Natural killer cell (primary cell): ENCODE measurements around the gene PRKN. TPM values are rescaled to one million over a fixed set of nuclear protein-coding genes. Genes with fewer than 3 reads are reported as not detected.
"Not testable (repeated sequence)": the region's sequence is repeated elsewhere in the genome, so short reads cannot be mapped to it uniquely, and the experiment has no call there.

Source experiments
- ATAC-seq, 3 donors: fragments of 150-1000 bp in 2 of 3; fragments of 200-7000 bp in 1 of 3; cut with Tn5 transposase; 1 replicate in 1 of 3; 2 replicates in 2 of 3; pipeline ENCODE4 v1.10.0; 2021; ENCODE audit warnings: mild to moderate bottlenecking in 2 of 3, moderate library complexity in 2 of 3
- DNase-seq, 2 donors: peaks; one replicate each; pipeline versions ENCODE4 v3.0.0 to v3.0.0-alpha.2; 2013 to 2021; ENCODE audit warnings: mixed read lengths in 1 of 2
- H3K27ac ChIP-seq: one replicate; pipeline ENCODE4 v1.5.1; 2013; ENCODE audit warnings: mild to moderate bottlenecking, low read length
- H3K27me3 ChIP-seq: one replicate; pipeline ENCODE4 v1.6.1; 2013; ENCODE audit warnings: low read length; ENCODE audit not compliant: control insufficient read depth, insufficient read depth
- H3K36me3 ChIP-seq: one replicate; pipeline ENCODE4 v1.6.1; 2013; ENCODE audit warnings: low read length; ENCODE audit not compliant: control insufficient read depth, insufficient read depth
- H3K4me1 ChIP-seq: one replicate; pipeline ENCODE4 v1.6.1; 2013; ENCODE audit warnings: low read length; ENCODE audit not compliant: control insufficient read depth, insufficient read depth
- H3K4me3 ChIP-seq: one replicate; pipeline ENCODE4 v1.5.1; 2013; ENCODE audit warnings: low read length
- H3K9me3 ChIP-seq: one replicate; pipeline ENCODE4 v1.6.1; 2013; ENCODE audit warnings: low read length; ENCODE audit not compliant: control insufficient read depth, insufficient read depth
- H3K27ac Mint-ChIP-seq, 2 donors: one replicate each; pipeline ENCODE4 v1.8.0; 2022; ENCODE audit warnings: mild to moderate bottlenecking in 2 of 2, mixed read lengths in 2 of 2, moderate library complexity in 1 of 2
- H3K27me3 Mint-ChIP-seq, 2 donors: one replicate each; pipeline ENCODE4 v1.8.0; 2022; ENCODE audit warnings: low read depth in 2 of 2, mixed read lengths in 2 of 2
- H3K36me3 Mint-ChIP-seq: one replicate; pipeline ENCODE4 v1.8.0; 2022; ENCODE audit warnings: mixed read lengths
- H3K4me1 Mint-ChIP-seq, 2 donors: one replicate each; pipeline ENCODE4 v1.8.0; 2022; ENCODE audit warnings: mixed read lengths in 2 of 2
- H3K4me3 Mint-ChIP-seq: one replicate; pipeline ENCODE4 v1.8.0; 2022; ENCODE audit warnings: mild to moderate bottlenecking, moderate library complexity, mixed read lengths
- H3K9me3 Mint-ChIP-seq, 2 donors: one replicate each; pipeline ENCODE4 v1.8.0; 2022; ENCODE audit warnings: mixed read lengths in 2 of 2
- WGBS: methylation state at CpG from one replicate; pipeline ENCODE4 v1.1.7; 2013; ENCODE audit warnings: missing lambda C conversion rate; ENCODE audit not compliant: insufficient coverage; 5-methylcytosine and 5-hydroxymethylcytosine counted together
- intact Hi-C: fragments of 100-400 bp; cut with micrococcal nuclease; formaldehyde crosslinking; loops from one replicate; pipeline ENCODE4 v1.14.2; 2022
- total RNA-seq, 4 donors: library from RNA; stranded (reverse); fragments of 120-200 nt in 1 of 4; gene quantifications; one replicate each; pipeline versions ENCODE4 v1.2.3 to v1.2.4, GENCODE V29; 2013 to 2022
- TF ChIP-seq, protein P1 (sequence below): fragments of 200-600 bp; IDR thresholded peaks from one replicate; pipeline ENCODE4 v1.8.0; 2022; ENCODE audit warnings: antibody characterized with exemption

Gene PRKN
- total RNA-seq, 3 donors from 2014 or later (not counting 1 experiment from before 2014, with no cell fraction given): 1.4 to 1.9 (median 1.9) TPM

DNA sequence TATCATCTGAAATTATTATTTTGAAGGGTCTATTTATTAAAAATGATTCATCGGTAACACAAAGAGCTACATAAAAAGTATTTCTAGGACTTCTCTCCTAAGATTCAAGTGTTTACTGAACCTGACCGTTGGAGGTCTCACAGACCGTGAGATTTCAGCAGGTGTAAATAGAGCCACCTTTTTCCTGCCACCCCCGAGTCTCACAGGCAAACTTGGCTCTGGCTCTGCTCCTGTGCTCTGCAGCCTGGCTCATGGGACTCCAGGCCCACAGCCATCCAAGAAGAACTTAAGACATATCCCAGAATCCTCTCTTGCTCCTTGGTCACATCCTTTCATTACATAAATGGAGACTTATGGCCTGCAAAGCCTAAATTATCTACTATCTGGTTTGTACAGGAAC is 1385.9 kb downstream of the PRKN start:
- no peak for DNase-seq
- no peaks in the 10 kb centered on the region for H3K4me1 Mint-ChIP-seq
- no peaks in the 10 kb centered on the region for H3K27me3 ChIP-seq
- H3K27me3 Mint-ChIP-seq: peaks cover 0 to 14% of the 10 kb centered on the region in 2 donors
- no peak overlapping the region for H3K4me3 Mint-ChIP-seq
- H3K36me3 Mint-ChIP-seq: no peaks in the 10 kb centered on the region
- TF ChIP-seq, protein P1, sequence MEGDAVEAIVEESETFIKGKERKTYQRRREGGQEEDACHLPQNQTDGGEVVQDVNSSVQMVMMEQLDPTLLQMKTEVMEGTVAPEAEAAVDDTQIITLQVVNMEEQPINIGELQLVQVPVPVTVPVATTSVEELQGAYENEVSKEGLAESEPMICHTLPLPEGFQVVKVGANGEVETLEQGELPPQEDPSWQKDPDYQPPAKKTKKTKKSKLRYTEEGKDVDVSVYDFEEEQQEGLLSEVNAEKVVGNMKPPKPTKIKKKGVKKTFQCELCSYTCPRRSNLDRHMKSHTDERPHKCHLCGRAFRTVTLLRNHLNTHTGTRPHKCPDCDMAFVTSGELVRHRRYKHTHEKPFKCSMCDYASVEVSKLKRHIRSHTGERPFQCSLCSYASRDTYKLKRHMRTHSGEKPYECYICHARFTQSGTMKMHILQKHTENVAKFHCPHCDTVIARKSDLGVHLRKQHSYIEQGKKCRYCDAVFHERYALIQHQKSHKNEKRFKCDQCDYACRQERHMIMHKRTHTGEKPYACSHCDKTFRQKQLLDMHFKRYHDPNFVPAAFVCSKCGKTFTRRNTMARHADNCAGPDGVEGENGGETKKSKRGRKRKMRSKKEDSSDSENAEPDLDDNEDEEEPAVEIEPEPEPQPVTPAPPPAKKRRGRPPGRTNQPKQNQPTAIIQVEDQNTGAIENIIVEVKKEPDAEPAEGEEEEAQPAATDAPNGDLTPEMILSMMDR: no peak
- no peaks in the 10 kb centered on the region for H3K9me3 Mint-ChIP-seq
- WGBS: 91% methylated on average over 4 of the region's 4 CpGs
- H3K27ac Mint-ChIP-seq: no peak overlapping the region
- no peak overlapping the region for H3K4me3 ChIP-seq
- H3K4me1 ChIP-seq: no peaks in the 10 kb centered on the region
- no peak overlapping the region for H3K27ac ChIP-seq
- H3K36me3 ChIP-seq: no peaks in the 10 kb centered on the region
- intact Hi-C loops: no loop called here
- H3K9me3 ChIP-seq: no peaks in the 10 kb centered on the region
- no peak for ATAC-seq

DNA sequence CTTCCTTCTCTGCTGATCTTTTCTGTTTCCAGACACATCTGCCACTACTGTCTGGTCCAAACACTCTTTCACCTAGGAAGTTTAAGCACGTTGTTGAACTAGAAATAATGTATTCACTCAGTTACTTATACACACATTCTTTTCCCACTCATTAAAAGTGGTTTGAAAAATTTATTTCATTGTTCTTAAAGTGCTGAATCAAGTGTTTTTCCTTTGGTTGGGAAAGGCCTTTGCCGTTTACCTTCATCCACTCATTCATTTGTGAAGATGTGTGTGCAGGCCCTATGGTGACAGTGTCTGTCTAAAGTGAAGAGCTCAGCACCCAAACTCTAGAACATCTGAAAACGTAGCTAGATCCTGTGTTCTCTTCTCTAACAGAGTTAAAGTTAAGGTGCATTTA is 1389.6 kb downstream of the PRKN start:
- no peaks in the 10 kb centered on the region for H3K36me3 Mint-ChIP-seq
- no peak overlapping the region for H3K27ac Mint-ChIP-seq
- DNase-seq: no peak
- Histone ChIP-seq H3K4me3 (no peak overlapping the region), H3K27ac (no peak overlapping the region), H3K9me3 (no peaks in the 10 kb centered on the region), H3K36me3 (no peaks in the 10 kb centered on the region), H3K4me1 (no peaks in the 10 kb centered on the region), H3K27me3 (no peaks in the 10 kb centered on the region)
- no peaks in the 10 kb centered on the region for H3K9me3 Mint-ChIP-seq
- 65% methylated on average over 2 of the region's 3 CpGs for WGBS
- no peak for ATAC-seq
- intact Hi-C loops: no loop called here
- TF ChIP-seq, protein P1: no peak
- no peak overlapping the region for H3K4me3 Mint-ChIP-seq
- H3K27me3 Mint-ChIP-seq: peaks cover 3 to 20% of the 10 kb centered on the region in 2 donors
- no peaks in the 10 kb centered on the region for H3K4me1 Mint-ChIP-seq

DNA sequence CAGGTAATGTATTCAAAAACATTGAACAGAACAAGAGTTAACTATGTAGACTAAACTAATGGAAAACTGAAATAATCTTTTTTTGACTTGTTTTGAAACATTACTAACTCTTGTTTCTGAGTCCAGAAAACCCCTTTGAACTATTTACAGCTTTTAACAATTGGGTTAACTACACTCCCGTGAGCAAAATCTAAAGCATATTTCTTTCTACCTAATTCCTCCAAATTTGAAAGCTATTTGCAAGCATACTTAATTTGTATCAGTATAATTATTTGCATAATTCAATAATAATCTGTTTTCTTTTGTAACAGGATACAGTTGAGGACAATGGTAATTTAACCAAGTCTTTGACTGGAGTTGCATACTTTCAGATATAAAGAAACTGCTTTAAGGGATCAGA is 1391.1 kb downstream of the PRKN start:
- no peak overlapping the region for H3K4me3 Mint-ChIP-seq
- H3K27ac Mint-ChIP-seq: no peak overlapping the region
- no peaks in the 10 kb centered on the region for H3K36me3 Mint-ChIP-seq
- H3K4me3 ChIP-seq: no peak overlapping the region
- H3K4me1 Mint-ChIP-seq: no peaks in the 10 kb centered on the region
- DNase-seq (no peak), ATAC-seq (no peak)
- no peaks in the 10 kb centered on the region for H3K36me3 ChIP-seq
- WGBS: no CpG with 5 or more reads among the region's 1 CpG
- no peaks in the 10 kb centered on the region for H3K9me3 Mint-ChIP-seq
- H3K27me3 ChIP-seq: no peaks in the 10 kb centered on the region
- peaks cover 3 to 16% of the 10 kb centered on the region in 2 donors for H3K27me3 Mint-ChIP-seq
- no peak overlapping the region for H3K27ac ChIP-seq
- no peaks in the 10 kb centered on the region for H3K4me1 ChIP-seq
- intact Hi-C loops: no loop called here
- TF ChIP-seq, protein P1: no peak
- H3K9me3 ChIP-seq: no peaks in the 10 kb centered on the region

DNA sequence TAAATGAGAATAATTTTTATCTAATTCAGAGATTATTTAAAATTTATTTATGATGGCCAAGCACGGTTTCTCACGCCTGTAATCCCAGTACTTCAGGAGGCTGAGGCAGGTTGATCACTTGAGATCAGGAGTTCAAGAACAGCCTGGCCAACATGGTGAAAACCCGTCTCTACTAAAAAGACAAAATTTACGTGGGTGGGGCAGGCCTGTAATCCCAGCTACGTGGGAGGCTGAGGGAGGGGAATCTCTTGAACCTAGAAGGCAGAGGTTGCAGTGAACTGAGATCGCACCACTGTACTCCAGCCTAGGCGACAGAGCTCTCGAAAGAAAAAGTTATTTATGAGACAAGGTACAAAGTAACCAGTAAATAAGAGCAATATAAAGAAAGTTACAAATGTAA is 1394.2 kb downstream of the PRKN start:
- H3K4me3 ChIP-seq: no peak overlapping the region
- 90% methylated on average over 8 of the region's 8 CpGs for WGBS
- ATAC-seq: no peak

DNA sequence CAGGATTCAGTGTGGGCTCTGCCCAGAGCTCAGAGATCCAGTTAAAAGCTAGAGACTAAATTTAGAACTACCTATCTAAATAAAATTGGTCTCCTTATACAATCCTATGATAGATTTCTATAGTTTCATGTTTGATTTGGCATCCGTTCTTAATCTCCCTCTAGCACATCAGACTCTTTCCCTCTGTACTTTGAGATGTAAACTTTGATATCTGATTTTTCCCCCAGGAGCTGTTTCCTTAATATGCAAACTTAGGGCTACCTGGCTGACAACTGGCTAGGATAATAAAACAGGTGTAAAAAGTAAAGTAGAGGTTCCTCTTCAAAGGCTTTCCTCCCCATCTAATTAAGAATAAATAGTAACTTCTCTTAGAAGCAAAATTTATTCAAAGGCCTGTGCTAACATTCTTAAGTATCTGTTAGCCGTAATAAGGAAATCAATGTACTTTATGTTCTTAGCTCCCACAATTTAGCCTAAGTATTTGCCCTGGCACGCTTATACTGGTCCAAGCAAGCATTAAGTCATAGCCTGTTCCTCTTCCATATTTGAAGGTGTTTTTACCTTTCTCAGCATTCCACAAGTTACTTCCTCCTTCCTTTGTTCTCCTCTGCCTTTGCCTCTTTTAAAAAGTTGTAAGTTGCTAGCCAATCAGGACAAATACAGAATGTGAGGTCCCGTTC is 1396.0 kb downstream of the PRKN start:
- WGBS: 88% methylated on average over 4 of the region's 4 CpGs
- H3K27ac Mint-ChIP-seq, H3K9me3 ChIP-seq, H3K4me3 Mint-ChIP-seq, H3K4me1 ChIP-seq, intact Hi-C loops, ATAC-seq, DNase-seq, H3K27ac ChIP-seq, H3K9me3 Mint-ChIP-seq, H3K27me3 ChIP-seq, H3K4me1 Mint-ChIP-seq, H3K4me3 ChIP-seq, H3K36me3 Mint-ChIP-seq, H3K36me3 ChIP-seq: not testable (repeated sequence)
- peaks cover 3 to 16% of the 10 kb centered on the region in 2 donors for H3K27me3 Mint-ChIP-seq

More for the DNA sequence above, 1394.2 kb downstream of the PRKN start:
- H3K27me3 Mint-ChIP-seq: peaks cover 3 to 16% of the 10 kb centered on the region in 2 donors
- H3K4me1 ChIP-seq: no peaks in the 10 kb centered on the region
- no peaks in the 10 kb centered on the region for H3K36me3 ChIP-seq
- no peak for DNase-seq
- H3K4me3 Mint-ChIP-seq: no peak overlapping the region
- no peaks in the 10 kb centered on the region for H3K9me3 ChIP-seq
- no peaks in the 10 kb centered on the region for H3K9me3 Mint-ChIP-seq
- no peak overlapping the region for H3K27ac Mint-ChIP-seq
- TF ChIP-seq, protein P1: no peak
- intact Hi-C loops: no loop called here
- no peak overlapping the region for H3K27ac ChIP-seq
- no peaks in the 10 kb centered on the region for H3K4me1 Mint-ChIP-seq
- no peaks in the 10 kb centered on the region for H3K27me3 ChIP-seq
- H3K36me3 Mint-ChIP-seq: no peaks in the 10 kb centered on the region
